Measurements from ENCODE around the gene GCLM.

DNA sequence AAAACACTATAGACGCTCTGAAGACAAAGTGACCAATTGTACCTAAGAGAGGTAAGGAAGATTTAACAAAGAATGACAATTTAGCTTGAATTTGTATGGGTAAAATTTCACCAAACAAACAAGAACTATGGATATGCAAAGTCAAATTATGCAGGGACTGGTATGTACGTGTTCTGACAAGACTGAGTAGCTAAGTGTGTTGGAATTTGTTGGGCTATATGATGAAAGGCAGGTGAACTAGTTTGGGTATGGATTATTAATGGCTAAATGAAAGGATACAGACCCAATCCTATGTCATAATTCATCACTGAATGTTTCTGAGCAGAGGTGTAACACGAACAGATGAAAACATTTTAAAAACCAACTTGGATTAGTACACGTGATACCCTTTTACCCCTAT, 37.9 kb downstream of the GCLM start:
- TF ChIP-seq CBX8 (IDR thresholded peaks at IDR 0.05), result no peak
- TF ChIP-seq, protein P1, sequence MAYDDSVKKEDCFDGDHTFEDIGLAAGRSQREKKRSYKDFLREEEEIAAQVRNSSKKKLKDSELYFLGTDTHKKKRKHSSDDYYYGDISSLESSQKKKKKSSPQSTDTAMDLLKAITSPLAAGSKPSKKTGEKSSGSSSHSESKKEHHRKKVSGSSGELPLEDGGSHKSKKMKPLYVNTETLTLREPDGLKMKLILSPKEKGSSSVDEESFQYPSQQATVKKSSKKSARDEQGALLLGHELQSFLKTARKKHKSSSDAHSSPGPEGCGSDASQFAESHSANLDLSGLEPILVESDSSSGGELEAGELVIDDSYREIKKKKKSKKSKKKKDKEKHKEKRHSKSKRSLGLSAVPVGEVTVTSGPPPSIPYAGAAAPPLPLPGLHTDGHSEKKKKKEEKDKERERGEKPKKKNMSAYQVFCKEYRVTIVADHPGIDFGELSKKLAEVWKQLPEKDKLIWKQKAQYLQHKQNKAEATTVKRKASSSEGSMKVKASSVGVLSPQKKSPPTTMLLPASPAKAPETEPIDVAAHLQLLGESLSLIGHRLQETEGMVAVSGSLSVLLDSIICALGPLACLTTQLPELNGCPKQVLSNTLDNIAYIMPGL (CRISPR knock-in tag; IDR thresholded peaks at IDR 0.05; ENCODE audit: borderline replicate concordance), result no peak
- TF ChIP-seq, protein P2, sequence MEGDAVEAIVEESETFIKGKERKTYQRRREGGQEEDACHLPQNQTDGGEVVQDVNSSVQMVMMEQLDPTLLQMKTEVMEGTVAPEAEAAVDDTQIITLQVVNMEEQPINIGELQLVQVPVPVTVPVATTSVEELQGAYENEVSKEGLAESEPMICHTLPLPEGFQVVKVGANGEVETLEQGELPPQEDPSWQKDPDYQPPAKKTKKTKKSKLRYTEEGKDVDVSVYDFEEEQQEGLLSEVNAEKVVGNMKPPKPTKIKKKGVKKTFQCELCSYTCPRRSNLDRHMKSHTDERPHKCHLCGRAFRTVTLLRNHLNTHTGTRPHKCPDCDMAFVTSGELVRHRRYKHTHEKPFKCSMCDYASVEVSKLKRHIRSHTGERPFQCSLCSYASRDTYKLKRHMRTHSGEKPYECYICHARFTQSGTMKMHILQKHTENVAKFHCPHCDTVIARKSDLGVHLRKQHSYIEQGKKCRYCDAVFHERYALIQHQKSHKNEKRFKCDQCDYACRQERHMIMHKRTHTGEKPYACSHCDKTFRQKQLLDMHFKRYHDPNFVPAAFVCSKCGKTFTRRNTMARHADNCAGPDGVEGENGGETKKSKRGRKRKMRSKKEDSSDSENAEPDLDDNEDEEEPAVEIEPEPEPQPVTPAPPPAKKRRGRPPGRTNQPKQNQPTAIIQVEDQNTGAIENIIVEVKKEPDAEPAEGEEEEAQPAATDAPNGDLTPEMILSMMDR (IDR thresholded peaks at IDR 0.05), result no peak
- no peak for TF ChIP-seq HOXA7 (CRISPR knock-in tag; IDR thresholded peaks at IDR 0.05)
- TF ChIP-seq, protein P3, sequence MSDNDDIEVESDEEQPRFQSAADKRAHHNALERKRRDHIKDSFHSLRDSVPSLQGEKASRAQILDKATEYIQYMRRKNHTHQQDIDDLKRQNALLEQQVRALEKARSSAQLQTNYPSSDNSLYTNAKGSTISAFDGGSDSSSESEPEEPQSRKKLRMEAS (IDR thresholded peaks at IDR 0.05), result no peak
- no peak for TF ChIP-seq MAZ (IDR thresholded peaks at IDR 0.05; ENCODE audit: borderline replicate concordance, low read depth, low read length)
- TF ChIP-seq POLR2A (IDR thresholded peaks at IDR 0.05; ENCODE audit: low read length), result no peak
- TF ChIP-seq CEBPB (IDR thresholded peaks at IDR 0.05), result no peak
- TF ChIP-seq NFE2L2 (conservative IDR thresholded peaks at IDR 0.05; ENCODE audit: low read length), result no peak
- no peak for TF ChIP-seq BHLHE40 (IDR thresholded peaks at IDR 0.05; ENCODE audit: low read depth, low read length)

All from A549 (cell line).